HepG2 (cell line): ENCODE data around the gene SEPTIN5. TPM values are rescaled to one million over a fixed set of nuclear protein-coding genes. Genes with fewer than 3 reads are reported as not detected.

Experiments used
- ARNT ChIP-seq: fragments of 450-650 bp; IDR thresholded peaks from 2 replicates; pipeline ENCODE4 v1.6.1; 2017
- ATAD3A ChIP-seq: sonication (generic); formaldehyde crosslinking; IDR thresholded peaks from 2 replicates; pipeline ENCODE4 v1.4.0; 2020; ENCODE audit warnings: missing genetic modification reagents
- ATF1 ChIP-seq: IDR thresholded peaks from 2 replicates; pipeline ENCODE4 v1.6.1; 2016; ENCODE audit warnings: mild to moderate bottlenecking, control low read depth
- ATF7-NPFF ChIP-seq: sonication (generic); formaldehyde crosslinking; IDR thresholded peaks from 2 replicates; pipeline ENCODE4 v1.8.1; 2023; ENCODE audit warnings: mild to moderate bottlenecking, low read depth, missing genetic modification reagents, moderate library complexity
- CBX1 ChIP-seq: IDR thresholded peaks from one replicate; pipeline ENCODE4 v1.6.1; 2016; ENCODE audit warnings: antibody characterized with exemption, low read depth
- DR1 ChIP-seq: sonication (generic); formaldehyde crosslinking; IDR thresholded peaks from 2 replicates; pipeline ENCODE4 v1.8.0; 2021; ENCODE audit warnings: mild to moderate bottlenecking, missing genetic modification reagents, inconsistent platforms
- GATAD2A ChIP-seq: IDR thresholded peaks from 2 replicates; pipeline ENCODE4 v1.6.1; 2016
- HMG20B ChIP-seq: conservative IDR thresholded peaks from 2 replicates; pipeline ENCODE4 v1.6.1; 2016; ENCODE audit warnings: missing genetic modification reagents, missing compliant biosample characterization
- KAT7 ChIP-seq: IDR thresholded peaks from 2 replicates; pipeline ENCODE4 v1.6.1; 2018; ENCODE audit warnings: borderline replicate concordance, missing compliant biosample characterization
- MYC ChIP-seq: sonication (generic); formaldehyde crosslinking; IDR thresholded peaks from 2 replicates; pipeline ENCODE4 v1.9.0; 2021; ENCODE audit warnings: missing genetic modification reagents, borderline replicate concordance
- NR2F1 ChIP-seq, 2 experiments: fragments of 450-650 bp in 1 of 2; formaldehyde crosslinking in 1 of 2; IDR thresholded peaks; 2 replicates each; pipeline versions ENCODE4 v1.5.0 to v1.6.1; 2016 to 2020; ENCODE audit warnings: mild to moderate bottlenecking in 1 of 2, missing compliant biosample characterization in 1 of 2, missing genetic modification reagents in 1 of 2, moderate library complexity in 1 of 2
- ONECUT2 ChIP-seq: sonication (generic); formaldehyde crosslinking; IDR thresholded peaks from 2 replicates; pipeline ENCODE4 v1.4.0; 2020; ENCODE audit warnings: missing genetic modification reagents
- RARA ChIP-seq: IDR thresholded peaks from 2 replicates; pipeline ENCODE4 v1.6.1; 2016; ENCODE audit warnings: missing genetic modification reagents, missing compliant biosample characterization
- SALL2 ChIP-seq: sonication (generic); formaldehyde crosslinking; IDR thresholded peaks from 2 replicates; pipeline ENCODE4 v1.8.1; 2023; ENCODE audit warnings: mild to moderate bottlenecking, missing genetic modification reagents, inconsistent platforms
- SIN3B ChIP-seq: fragments of 150-350 bp; IDR thresholded peaks from 2 replicates; pipeline ENCODE4 v1.6.1; 2014; ENCODE audit warnings: low read length
- TEAD3 ChIP-seq: optimal IDR thresholded peaks from 2 replicates; pipeline ENCODE3; 2016; ENCODE audit warnings: borderline replicate concordance
- THAP7 ChIP-seq: sonication (generic); formaldehyde crosslinking; IDR thresholded peaks from 2 replicates; pipeline ENCODE4 v1.8.1; 2023; ENCODE audit warnings: mild to moderate bottlenecking, missing genetic modification reagents
- ZBTB49 ChIP-seq: sonication (generic); formaldehyde crosslinking; IDR thresholded peaks from 2 replicates; pipeline ENCODE4 v1.4.0; 2020; ENCODE audit warnings: missing genetic modification reagents, borderline replicate concordance
- ZNF251 ChIP-seq: sonication (generic); formaldehyde crosslinking; IDR thresholded peaks from 2 replicates; pipeline ENCODE4 v1.9.0; 2021; ENCODE audit warnings: mild to moderate bottlenecking, missing genetic modification reagents
- ZNF274 ChIP-seq: sonication (generic); formaldehyde crosslinking; IDR thresholded peaks from 2 replicates; pipeline ENCODE4 v1.5.1; 2020; ENCODE audit warnings: mild to moderate bottlenecking, missing genetic modification reagents
- ZNF33A ChIP-seq: sonication (generic); formaldehyde crosslinking; IDR thresholded peaks from 2 replicates; pipeline ENCODE4 v1.5.1; 2020; ENCODE audit warnings: missing genetic modification reagents, mild to moderate bottlenecking, moderate library complexity, borderline replicate concordance
- ZNF468 ChIP-seq: sonication (generic); formaldehyde crosslinking; IDR thresholded peaks from 2 replicates; pipeline ENCODE4 v1.8.0; 2022; ENCODE audit warnings: mild to moderate bottlenecking, moderate library complexity, missing genetic modification reagents
- ZNF556 ChIP-seq: sonication (generic); formaldehyde crosslinking; IDR thresholded peaks from 2 replicates; pipeline ENCODE4 v1.4.0; 2020; ENCODE audit warnings: mild to moderate bottlenecking, missing genetic modification reagents, borderline replicate concordance
- ZNF598 ChIP-seq: sonication (generic); formaldehyde crosslinking; IDR thresholded peaks from 2 replicates; pipeline ENCODE4 v1.5.1; 2020; ENCODE audit warnings: mild to moderate bottlenecking, missing genetic modification reagents, borderline replicate concordance
- ZNF605 ChIP-seq: sonication (generic); formaldehyde crosslinking; IDR thresholded peaks from 2 replicates; pipeline ENCODE4 v1.8.0; 2022; ENCODE audit warnings: mild to moderate bottlenecking, missing genetic modification reagents
- ZNF672 ChIP-seq: sonication (generic); formaldehyde crosslinking; IDR thresholded peaks from 2 replicates; pipeline ENCODE4 v1.8.1; 2022; ENCODE audit warnings: missing genetic modification reagents
- ZNF7 ChIP-seq: IDR thresholded peaks from 2 replicates; pipeline ENCODE4 v1.6.1; 2016; ENCODE audit warnings: missing biosample characterization, missing genetic modification reagents
- ZNF703 ChIP-seq: sonication (generic); formaldehyde crosslinking; IDR thresholded peaks from 2 replicates; pipeline ENCODE4 v1.5.1; 2020; ENCODE audit warnings: missing genetic modification reagents, mild to moderate bottlenecking, moderate library complexity, borderline replicate concordance
- ZNF781 ChIP-seq: sonication (generic); formaldehyde crosslinking; IDR thresholded peaks from 2 replicates; pipeline ENCODE4 v1.5.1; 2020; ENCODE audit warnings: borderline replicate concordance, mild to moderate bottlenecking, missing genetic modification reagents; ENCODE audit errors: not compliant biosample characterization
- polyA plus RNA-seq, 8 experiments: library from polyadenylated mRNA; depleted of rRNA in 3 of 8; stranded (reverse) in 7 of 8; unstranded in 1 of 8; fragments of >200 nt; fragmentation: Illumina TruSeq in 4 of 8; extraction: Trizol in 4 of 8; gene quantifications; 2 replicates each; pipeline versions ENCODE4 v1.2.1 to v1.2.3, GENCODE V29; 2011 to 2016; ENCODE audit warnings: low read depth in 4 of 8, missing spikeins in 1 of 8, mixed read lengths in 1 of 8; ENCODE audit not compliant: insufficient read depth in 1 of 8
- total RNA-seq, 5 experiments: library from RNA; depleted of rRNA; stranded (reverse); fragments of >200 nt; fragmentation: Illumina TruSeq; extraction: Trizol; gene quantifications; 2 replicates each; pipeline ENCODE4 v1.2.3, GENCODE V29; 2016; ENCODE audit warnings: low read depth in 1 of 5
- TF ChIP-seq, protein P1 (sequence below): sonication (generic); formaldehyde crosslinking; IDR thresholded peaks from 2 replicates; pipeline ENCODE4 v1.8.0; 2022; ENCODE audit warnings: mild to moderate bottlenecking, missing genetic modification reagents, moderate library complexity

Gene SEPTIN5
- total and polyA plus RNA-seq, 2 of the 13 experiments (the other 11 are each of a cell fraction or from before 2014, with no cell fraction given) = 0.33 TPM; not detected in 1

DNA sequence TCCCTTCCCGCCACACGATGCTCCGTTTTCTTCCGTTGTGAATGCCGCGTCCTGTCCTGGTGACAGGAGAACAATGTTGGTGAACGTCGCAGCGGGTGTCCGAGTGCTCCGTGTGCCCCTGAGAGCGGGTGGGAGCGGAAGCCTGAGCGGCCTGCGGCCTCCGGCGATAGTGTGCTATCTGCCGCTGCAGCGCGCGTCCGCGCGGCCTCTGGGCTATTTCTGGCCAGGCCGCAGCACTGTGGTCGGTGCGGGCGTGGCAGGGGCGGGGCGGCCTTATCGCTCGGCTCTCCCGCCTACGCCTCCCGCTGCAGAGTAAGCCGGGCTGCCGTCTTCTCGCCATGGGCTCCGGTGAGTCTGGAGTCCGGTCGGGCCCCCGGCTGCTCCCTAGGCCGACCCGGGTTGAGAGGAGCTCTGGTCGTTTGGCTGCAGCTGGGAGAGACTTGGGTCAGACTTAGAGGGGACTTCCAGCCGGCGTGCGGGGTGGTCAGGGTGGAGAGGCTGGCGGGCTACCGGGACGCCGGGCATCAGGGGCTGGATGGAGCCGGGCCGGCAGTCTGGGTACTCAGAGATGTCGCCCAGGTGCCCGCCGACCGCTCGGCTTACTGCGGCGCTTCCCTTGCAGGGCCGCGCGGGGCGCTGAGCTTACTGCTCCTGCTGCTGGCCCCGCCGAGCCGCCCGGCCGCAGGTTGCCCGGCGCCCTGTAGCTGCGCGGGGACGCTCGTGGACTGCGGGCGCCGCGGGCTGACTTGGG lies 9.1 kb downstream of the SEPTIN5 start, which contains the start of gene GP1BB (continued):
- no peak for TF ChIP-seq ATAD3A
- no peak for TF ChIP-seq NR2F1 (CRISPR knock-in tag; IDR thresholded peaks at IDR 0.05)
- no peak for TF ChIP-seq ZNF556 (CRISPR knock-in tag)
- peak; percentile 8 for TF ChIP-seq TEAD3
- 0 out of 2 replicates have a peak, but pooled peaks have one; percentile 36 for TF ChIP-seq HMG20B (CRISPR knock-in tag)
- TF ChIP-seq MYC (CRISPR knock-in tag) = peak; percentile 40; the same call in 1 of the 2 replicates
- TF ChIP-seq ZBTB49 = no peak
- TF ChIP-seq DR1 = no peak
- TF ChIP-seq ZNF468 (CRISPR knock-in tag) = no peak
- peak; percentile 64; the same call in 1 of the 2 replicates for TF ChIP-seq ZNF605 (CRISPR knock-in tag)
- TF ChIP-seq ATF1 (CRISPR knock-in tag) = no peak
- TF ChIP-seq ARNT = no peak
- TF ChIP-seq ZNF598 (CRISPR knock-in tag) = no peak
- no peak for TF ChIP-seq ZNF251 (CRISPR knock-in tag)
- no peak for TF ChIP-seq RARA (CRISPR knock-in tag)
- TF ChIP-seq ZNF7 = no peak
- no peak for TF ChIP-seq ZNF274 (CRISPR knock-in tag)
- TF ChIP-seq SIN3B = no peak
- no peak for TF ChIP-seq ZNF672 (CRISPR knock-in tag)
- no peak for TF ChIP-seq ATF7-NPFF (CRISPR knock-in tag)
- 0 out of 2 replicates have a peak, but pooled peaks have one; percentile 2 for TF ChIP-seq SALL2
- no peak for TF ChIP-seq KAT7
- no peak for TF ChIP-seq ONECUT2 (CRISPR knock-in tag)
- TF ChIP-seq ZNF703 (CRISPR knock-in tag) = no peak
- TF ChIP-seq, protein P1, sequence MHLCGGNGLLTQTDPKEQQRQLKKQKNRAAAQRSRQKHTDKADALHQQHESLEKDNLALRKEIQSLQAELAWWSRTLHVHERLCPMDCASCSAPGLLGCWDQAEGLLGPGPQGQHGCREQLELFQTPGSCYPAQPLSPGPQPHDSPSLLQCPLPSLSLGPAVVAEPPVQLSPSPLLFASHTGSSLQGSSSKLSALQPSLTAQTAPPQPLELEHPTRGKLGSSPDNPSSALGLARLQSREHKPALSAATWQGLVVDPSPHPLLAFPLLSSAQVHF (CRISPR knock-in tag) = 0 out of 2 replicates have a peak, but pooled peaks have one; percentile 70
- TF ChIP-seq CBX1 = no peak
- TF ChIP-seq ZNF781 (CRISPR knock-in tag) = no peak
- no peak for TF ChIP-seq GATAD2A (CRISPR knock-in tag)
- no peak for TF ChIP-seq ZNF33A (CRISPR knock-in tag)
- TF ChIP-seq THAP7 (CRISPR knock-in tag) = no peak; the same call in 1 of the 2 replicates
